HepG2 (cell line): ENCODE data around the gene BSN. TPM values are rescaled to one million over a fixed set of nuclear protein-coding genes. Genes with fewer than 3 reads are reported as not detected.

Experiments used
- ATAC-seq: fragments of 200-7000 bp; cut with Tn5 transposase; 3 replicates; pipeline ENCODE4 v1.9.1; 2020; ENCODE audit warnings: mild to moderate bottlenecking, moderate library complexity
- BruUV-seq: library from RNA; stranded (reverse); fragments of 400-500 nt; replicated peaks from 2 replicates; lab custom pipeline; 2021; lab: Mats Ljungman, UMichigan
- CTCF ChIA-PET: fragments of 300-600 bp; formaldehyde crosslinking; extraction: SDS; loops from one replicate; lab custom pipeline; 2021; ENCODE audit warnings: low total read pairs, inconsistent platforms, low intra/inter-chr PET ratio; lab: Yijun Ruan, JAX
- POLR2A ChIA-PET: fragments of 350-600 bp; sonication (Branson Sonifier 250); formaldehyde crosslinking; loops from one replicate; lab custom pipeline; 2020; ENCODE audit warnings: antibody characterized with exemption, inconsistent platforms; lab: Yijun Ruan, JAX
- DNase-seq: peaks from one replicate; pipeline ENCODE4 v3.0.0-alpha.2; 2015; ENCODE audit warnings: low spot score
- FAIRE-seq: peaks from 3 replicates; lab custom pipeline; 2011; peaks lifted over from hg19 to GRCh38; lab: Jason Lieb, UNC
- H2AFZ ChIP-seq: one replicate; pipeline ENCODE4 v1.6.1; 2011; ENCODE audit warnings: low read length, inconsistent platforms
- H3K27ac ChIP-seq: fragments of 300-600 bp; 3 replicates; pipeline ENCODE4 v1.8.0; 2011; ENCODE audit warnings: mixed run types, mild to moderate bottlenecking, mixed read lengths, low read length, inconsistent platforms; ENCODE audit not compliant: insufficient read depth; ENCODE audit errors: extremely low read length
- H3K27me3 ChIP-seq, 2 experiments: fragments of 200-600 bp in 1 of 2; 2 replicates in 1 of 2; 3 replicates in 1 of 2; pipeline versions ENCODE4 v1.6.0 to v1.8.0; 2011; ENCODE audit warnings: low read length in 2 of 2, mild to moderate bottlenecking in 2 of 2, moderate library complexity in 2 of 2, inconsistent platforms in 1 of 2; ENCODE audit not compliant: insufficient read depth in 2 of 2, control insufficient read depth in 1 of 2
- H3K36me3 ChIP-seq, 2 experiments: fragments of 200-600 bp in 1 of 2; replicated peaks in 1 of 2; 2 replicates in 1 of 2; 3 replicates in 1 of 2; pipeline versions ENCODE4 v1.5.1 to v1.8.0; 2011; ENCODE audit warnings: low read length in 2 of 2, inconsistent platforms in 1 of 2; ENCODE audit not compliant: insufficient read depth in 2 of 2, control insufficient read depth in 1 of 2
- H3K4me1 ChIP-seq: 2 replicates; pipeline ENCODE4 v1.5.1; 2012; ENCODE audit warnings: low read length, inconsistent platforms; ENCODE audit not compliant: insufficient read depth
- H3K4me2 ChIP-seq: 2 replicates; pipeline ENCODE4 v1.6.0; 2011; ENCODE audit warnings: low read depth, low read length, inconsistent platforms
- H3K4me3 ChIP-seq, 3 experiments: fragments of 200-600 bp in 1 of 3; sonication (generic), shearing (Covaris generic) in 1 of 3; replicated peaks in 1 of 3; 2 replicates each; pipeline ENCODE4 v1.5.1; 2011 to 2016; ENCODE audit warnings: low read length in 3 of 3, inconsistent platforms in 2 of 3, low read depth in 2 of 3, mild to moderate bottlenecking in 2 of 3, control low read depth in 1 of 3, mixed read lengths in 1 of 3; ENCODE audit not compliant: insufficient read depth in 1 of 3
- H3K79me2 ChIP-seq: one replicate; pipeline ENCODE4 v1.6.1; 2011; ENCODE audit warnings: low read length, inconsistent platforms; ENCODE audit not compliant: insufficient read depth
- H3K9ac ChIP-seq: 2 replicates; pipeline ENCODE4 v1.6.0; 2011; ENCODE audit warnings: mild to moderate bottlenecking, low read depth, low read length, inconsistent platforms; ENCODE audit not compliant: insufficient read depth
- H3K9me3 ChIP-seq: 2 replicates; pipeline ENCODE4 v1.5.1; 2012; ENCODE audit warnings: mild to moderate bottlenecking, low read length
- H4K20me1 ChIP-seq: 2 replicates; pipeline ENCODE4 v1.6.0; 2011; ENCODE audit warnings: inconsistent platforms, mild to moderate bottlenecking, low read length, moderate library complexity; ENCODE audit not compliant: insufficient read depth
- CC2D1A ChIP-seq: sonication (generic); formaldehyde crosslinking; IDR thresholded peaks from 2 replicates; pipeline ENCODE4 v1.8.1; 2023; ENCODE audit warnings: mild to moderate bottlenecking, missing genetic modification reagents
- EHMT2 ChIP-seq: fragments of 200-600 bp; sonication (generic); IDR thresholded peaks from 2 replicates; pipeline ENCODE4 v1.7.0; 2017; ENCODE audit warnings: antibody characterized with exemption, low read depth, low read length, borderline replicate concordance
- FOXO1 ChIP-seq: sonication (generic); formaldehyde crosslinking; IDR thresholded peaks from 2 replicates; pipeline ENCODE4 v1.4.0; 2020; ENCODE audit warnings: missing genetic modification reagents
- GTF2F1 ChIP-seq: fragments of 150-350 bp; IDR thresholded peaks from 2 replicates; pipeline ENCODE4 v1.6.1; 2014; ENCODE audit warnings: low read length
- HMGXB4 ChIP-seq, 2 experiments: sonication (generic) in 1 of 2; formaldehyde crosslinking in 1 of 2; IDR thresholded peaks; 2 replicates each; pipeline versions ENCODE4 v1.4.0 to v1.6.1; 2018 to 2020; ENCODE audit warnings: missing genetic modification reagents in 2 of 2, borderline replicate concordance in 1 of 2, low read depth in 1 of 2, mild to moderate bottlenecking in 1 of 2, missing biosample characterization in 1 of 2
- NPAS2 ChIP-seq: sonication (generic); formaldehyde crosslinking; IDR thresholded peaks from 2 replicates; pipeline ENCODE4 v1.8.0; 2022; ENCODE audit warnings: mild to moderate bottlenecking, missing genetic modification reagents, borderline replicate concordance
- NR2F6 ChIP-seq, 2 experiments: IDR thresholded peaks; 2 replicates each; pipeline ENCODE4 v1.6.1; 2016; ENCODE audit warnings: antibody characterized with exemption in 1 of 2, mild to moderate bottlenecking in 1 of 2
- PCBP2 ChIP-seq: fragments of 200-400 bp; formaldehyde crosslinking; optimal IDR thresholded peaks from 2 replicates; pipeline ENCODE3; 2018; ENCODE audit warnings: low read length, low read depth; ENCODE audit not compliant: poor library complexity, severe bottlenecking
- SAFB2 ChIP-seq: sonication (generic); formaldehyde crosslinking; IDR thresholded peaks from 2 replicates; pipeline ENCODE4 v1.5.1; 2020; ENCODE audit warnings: missing genetic modification reagents, low read depth, mild to moderate bottlenecking, borderline replicate concordance
- SIX4 ChIP-seq: sonication (generic); formaldehyde crosslinking; IDR thresholded peaks from 2 replicates; pipeline ENCODE4 v1.4.0; 2020; ENCODE audit warnings: missing genetic modification reagents
- SRY ChIP-seq: sonication (generic); formaldehyde crosslinking; IDR thresholded peaks from 2 replicates; pipeline ENCODE4 v1.8.0; 2022; ENCODE audit warnings: mild to moderate bottlenecking, missing genetic modification reagents
- ZBTB10 ChIP-seq: sonication (generic); formaldehyde crosslinking; IDR thresholded peaks from 2 replicates; pipeline ENCODE4 v1.4.0; 2020; ENCODE audit warnings: missing genetic modification reagents, borderline replicate concordance
- ZIK1 ChIP-seq: sonication (generic); formaldehyde crosslinking; IDR thresholded peaks from 2 replicates; pipeline ENCODE4 v1.5.0; 2020; ENCODE audit warnings: mild to moderate bottlenecking, low read depth, missing genetic modification reagents, borderline replicate concordance
- ZNF253 ChIP-seq: sonication (generic); formaldehyde crosslinking; IDR thresholded peaks from 2 replicates; pipeline ENCODE4 v1.8.0; 2022; ENCODE audit warnings: mild to moderate bottlenecking, missing genetic modification reagents, borderline replicate concordance
- ZNF616 ChIP-seq: sonication (generic); formaldehyde crosslinking; IDR thresholded peaks from 2 replicates; pipeline ENCODE4 v1.5.0; 2020; ENCODE audit warnings: low read depth, mild to moderate bottlenecking, missing genetic modification reagents
- ZNF770 ChIP-seq: sonication (generic); formaldehyde crosslinking; IDR thresholded peaks from 2 replicates; pipeline ENCODE4 v1.5.0; 2020; ENCODE audit warnings: mild to moderate bottlenecking, missing genetic modification reagents
- in situ Hi-C: cut with HindIII; loops from 2 replicates; pipeline ENCODE4 v1.10.0; 2017; ENCODE audit warnings: low pct_unique_long_range_greater_than_20kb; ENCODE audit not compliant: extremely low pct_ligation_motif_present
- intact Hi-C: fragments of 100-400 bp; cut with micrococcal nuclease; formaldehyde crosslinking; loops from one replicate; pipeline ENCODE4 v1.10.0; 2022; ENCODE audit not compliant: unreplicated experiment
- polyA plus RNA-seq, 8 experiments: library from polyadenylated mRNA; depleted of rRNA in 3 of 8; stranded (reverse) in 7 of 8; unstranded in 1 of 8; fragments of >200 nt; fragmentation: Illumina TruSeq in 4 of 8; extraction: Trizol in 4 of 8; gene quantifications; 2 replicates each; pipeline versions ENCODE4 v1.2.1 to v1.2.3, GENCODE V29; 2011 to 2016; ENCODE audit warnings: low read depth in 4 of 8, missing spikeins in 1 of 8, mixed read lengths in 1 of 8; ENCODE audit not compliant: insufficient read depth in 1 of 8
- total RNA-seq, 5 experiments: library from RNA; depleted of rRNA; stranded (reverse); fragments of >200 nt; fragmentation: Illumina TruSeq; extraction: Trizol; gene quantifications; 2 replicates each; pipeline ENCODE4 v1.2.3, GENCODE V29; 2016; ENCODE audit warnings: low read depth in 1 of 5

BSN gene
- total and polyA plus RNA-seq, 2 of the 13 experiments (the other 11 are each of a cell fraction or from before 2014, with no cell fraction given) = 0.42 to 0.86 TPM

GRCh38 chr3:49529567-49529966, 24.7 kb upstream of the BSN start:
- no peaks in the 10 kb centered on the region for H3K79me2 ChIP-seq
- H4K20me1 ChIP-seq = no peaks in the 10 kb centered on the region
- DNase-seq (no peak), FAIRE-seq (no peak), ATAC-seq (no peak)
- H3K4me2 ChIP-seq = no peak overlapping the region
- intact Hi-C loops (no loop called here), in situ Hi-C loops (no loop called here)
- H3K27me3 ChIP-seq = no peaks in the 10 kb centered on the region
- peaks cover 17 to 43% of the 10 kb centered on the region in 2 experiments; a peak in 4 of 5 replicates for H3K36me3 ChIP-seq
- H3K4me3 ChIP-seq = no peak overlapping the region
- H3K27ac ChIP-seq = no peak overlapping the region
- TF ChIP-seq HMGXB4 (CRISPR knock-in tag; IDR thresholded peaks at IDR 0.05; ENCODE audit: borderline replicate concordance in 1 of 2, low read depth in 1 of 2) = no peak
- TF ChIP-seq SRY (CRISPR knock-in tag) = no peak
- no peak for TF ChIP-seq ZBTB10 (CRISPR knock-in tag)
- no peak for TF ChIP-seq GTF2F1
- TF ChIP-seq NPAS2 (CRISPR knock-in tag) = no peak
- TF ChIP-seq SIX4 (CRISPR knock-in tag) = no peak
- no peak for TF ChIP-seq ZNF770 (CRISPR knock-in tag)
- TF ChIP-seq ZIK1 (CRISPR knock-in tag) = no peak
- TF ChIP-seq ZNF616 = no peak
- TF ChIP-seq PCBP2 = no peak
- no peak for TF ChIP-seq ZNF253
- no peak for TF ChIP-seq FOXO1
- no peak for TF ChIP-seq NR2F6 (IDR thresholded peaks at IDR 0.05)
- no peak for TF ChIP-seq NR2F6 (CRISPR knock-in tag; IDR thresholded peaks at IDR 0.05)
- no peak for TF ChIP-seq SAFB2 (CRISPR knock-in tag)
- no peak for TF ChIP-seq CC2D1A (CRISPR knock-in tag)
- no peak for TF ChIP-seq EHMT2
- no peaks in the 10 kb centered on the region for H3K9me3 ChIP-seq
- ChIA-PET CTCF (no interaction called here), POLR2A (no interaction called here)
- H2AFZ ChIP-seq = no peak overlapping the region
- BruUV-seq = no TSS peak
- H3K4me1 ChIP-seq = no peaks in the 10 kb centered on the region
- no peak overlapping the region for H3K9ac ChIP-seq
